Measurements from ENCODE around the gene TCFL5.

DNA sequence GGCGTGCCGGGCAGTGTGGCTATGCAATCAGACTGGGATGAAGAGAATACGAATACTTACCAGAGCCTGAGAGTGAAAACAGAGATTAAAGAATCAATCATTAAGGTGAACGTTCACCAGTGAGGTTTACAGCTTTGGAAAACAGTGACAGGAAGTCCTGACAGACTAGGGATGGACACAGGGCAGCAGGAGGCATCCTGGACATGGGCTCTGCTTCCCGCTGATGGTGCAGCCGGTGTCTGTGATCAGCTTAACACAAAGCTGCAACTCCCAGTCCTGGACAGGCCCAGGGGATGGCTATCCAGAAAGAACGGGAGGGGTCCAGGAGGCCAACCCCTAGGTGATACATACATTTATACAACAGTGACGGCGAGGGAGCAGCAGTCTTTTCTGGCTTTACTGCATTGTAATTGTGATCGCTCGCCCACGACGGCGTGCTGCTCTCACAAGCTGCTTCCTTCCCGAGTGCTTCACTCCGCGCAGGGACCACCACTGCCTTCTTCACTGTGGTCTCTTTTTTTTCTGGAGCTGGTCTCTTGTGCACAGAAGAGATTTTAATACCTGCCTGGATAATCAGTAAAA, 44.0 kb upstream of the TCFL5 start:
- TF ChIP-seq, protein P1, sequence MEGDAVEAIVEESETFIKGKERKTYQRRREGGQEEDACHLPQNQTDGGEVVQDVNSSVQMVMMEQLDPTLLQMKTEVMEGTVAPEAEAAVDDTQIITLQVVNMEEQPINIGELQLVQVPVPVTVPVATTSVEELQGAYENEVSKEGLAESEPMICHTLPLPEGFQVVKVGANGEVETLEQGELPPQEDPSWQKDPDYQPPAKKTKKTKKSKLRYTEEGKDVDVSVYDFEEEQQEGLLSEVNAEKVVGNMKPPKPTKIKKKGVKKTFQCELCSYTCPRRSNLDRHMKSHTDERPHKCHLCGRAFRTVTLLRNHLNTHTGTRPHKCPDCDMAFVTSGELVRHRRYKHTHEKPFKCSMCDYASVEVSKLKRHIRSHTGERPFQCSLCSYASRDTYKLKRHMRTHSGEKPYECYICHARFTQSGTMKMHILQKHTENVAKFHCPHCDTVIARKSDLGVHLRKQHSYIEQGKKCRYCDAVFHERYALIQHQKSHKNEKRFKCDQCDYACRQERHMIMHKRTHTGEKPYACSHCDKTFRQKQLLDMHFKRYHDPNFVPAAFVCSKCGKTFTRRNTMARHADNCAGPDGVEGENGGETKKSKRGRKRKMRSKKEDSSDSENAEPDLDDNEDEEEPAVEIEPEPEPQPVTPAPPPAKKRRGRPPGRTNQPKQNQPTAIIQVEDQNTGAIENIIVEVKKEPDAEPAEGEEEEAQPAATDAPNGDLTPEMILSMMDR (IDR thresholded peaks at IDR 0.05): no peak
- no peak for TF ChIP-seq POLR2A (IDR thresholded peaks at IDR 0.05)
